HPDE6-E6E7 (cell line): Measurements from ENCODE around the gene KCNQ1.

Experiments used
- DNase-seq: peaks from one replicate; pipeline ENCODE4 v3.0.0; 2011; ENCODE audit warnings: missing footprints; ENCODE audit errors: extremely low spot score

KCNQ1 gene

DNA sequence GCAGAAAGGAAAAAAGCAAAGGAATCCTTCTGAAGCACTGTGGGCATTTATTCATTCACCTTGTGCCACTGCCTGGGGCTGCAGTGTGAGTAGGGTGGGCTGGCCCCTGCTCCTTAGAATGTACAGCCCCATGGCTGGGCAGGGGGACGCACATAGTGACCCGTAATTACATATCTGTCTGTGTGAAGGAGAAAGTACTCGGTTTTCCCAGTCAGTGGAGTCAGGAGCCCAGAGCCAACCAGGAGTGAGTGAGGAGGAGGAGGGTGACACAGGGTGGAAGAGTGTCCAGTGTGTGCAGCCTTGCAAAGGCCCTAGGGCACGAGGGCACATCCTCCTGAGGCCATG is 348.9 kb downstream of the KCNQ1 start:
- DNase-seq = no peak

DNA sequence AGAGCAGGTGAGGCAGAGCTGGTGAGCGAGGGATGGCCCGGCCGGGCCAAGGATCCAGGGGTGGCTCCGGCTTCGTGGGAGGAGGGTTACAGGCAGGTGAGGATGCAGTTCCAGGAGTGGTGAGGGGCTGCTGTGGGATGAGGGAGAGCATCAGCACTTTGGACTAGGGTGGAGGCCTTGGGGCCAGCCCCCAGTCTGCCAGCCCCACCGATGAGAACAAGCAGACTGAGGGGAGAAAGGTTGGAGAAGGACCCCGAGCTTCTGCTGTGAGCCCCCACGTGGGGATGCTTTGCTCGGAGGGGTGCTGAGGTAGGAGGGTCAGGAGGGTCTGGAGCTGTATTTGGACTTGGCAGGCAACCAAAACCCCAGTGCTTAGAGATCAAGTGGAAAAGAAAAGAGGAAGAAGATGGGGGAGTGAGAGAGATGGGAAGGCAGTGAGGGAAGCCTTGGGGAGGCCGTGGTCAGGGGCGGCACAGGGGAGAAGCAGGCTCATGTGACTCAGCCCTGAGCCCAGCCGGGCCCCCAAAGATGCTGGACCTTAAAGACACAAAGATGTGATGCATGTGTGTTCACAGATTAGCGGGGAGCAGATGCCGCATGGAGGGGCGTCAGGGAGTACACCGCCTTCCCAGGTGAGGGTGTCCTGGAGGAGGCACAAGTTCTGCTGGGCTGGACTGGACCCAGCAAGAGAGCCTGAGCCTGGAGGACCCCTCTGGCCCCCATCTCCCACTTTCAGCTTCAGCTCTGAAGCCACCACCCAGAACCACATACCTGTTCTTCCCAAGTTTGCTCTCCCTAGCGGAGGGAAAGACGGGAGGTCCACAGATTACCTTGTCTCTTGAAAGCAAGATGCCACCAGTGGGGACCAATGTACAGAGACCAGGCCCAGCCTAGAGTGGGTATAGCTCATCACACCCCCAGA is 349.5 kb downstream of the KCNQ1 start:
- no peak for DNase-seq

DNA sequence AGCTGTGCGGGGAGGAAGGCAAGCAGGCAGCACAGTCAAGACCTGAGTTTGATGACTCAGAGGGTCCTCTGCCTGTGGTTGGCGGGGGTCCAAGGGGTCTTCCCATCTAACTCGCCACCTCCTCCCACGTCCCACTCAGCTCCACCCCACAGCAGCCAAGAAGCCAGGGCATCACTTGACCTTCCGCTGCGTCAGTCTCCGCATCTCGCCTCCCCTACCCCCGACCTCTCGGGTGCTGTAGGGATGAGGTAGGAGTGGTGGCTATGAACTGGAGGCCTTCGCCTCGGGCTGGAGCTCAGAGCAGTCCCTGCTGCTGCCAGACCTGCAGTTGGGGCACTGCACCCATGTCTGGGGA is 350.1 kb downstream of the KCNQ1 start:
- DNase-seq = no peak

DNA sequence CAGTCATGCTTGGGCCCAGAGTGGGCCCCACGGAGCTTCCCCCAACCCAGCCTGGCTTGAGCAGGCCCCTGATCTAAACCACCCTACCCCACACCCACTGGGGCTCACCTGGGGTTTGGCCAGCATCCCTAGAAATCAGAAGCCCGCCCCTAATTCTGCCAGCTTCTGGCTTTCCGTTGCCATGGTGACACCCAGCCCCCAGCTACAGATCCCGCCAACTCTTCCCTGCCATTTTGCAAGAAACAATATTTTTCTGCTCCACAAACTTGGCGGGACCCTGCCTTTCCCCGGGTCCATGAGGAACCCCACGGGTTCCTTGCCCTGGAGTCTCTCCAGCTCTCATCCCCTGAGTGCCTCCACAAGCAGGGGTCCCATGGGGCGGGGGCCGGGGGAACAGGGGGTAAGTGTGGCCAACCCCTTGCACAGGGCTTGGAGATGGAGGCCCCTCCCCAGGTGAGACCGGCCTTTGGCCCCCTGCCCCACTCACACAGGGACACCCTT is 350.7 kb downstream of the KCNQ1 start:
- no peak for DNase-seq

DNA sequence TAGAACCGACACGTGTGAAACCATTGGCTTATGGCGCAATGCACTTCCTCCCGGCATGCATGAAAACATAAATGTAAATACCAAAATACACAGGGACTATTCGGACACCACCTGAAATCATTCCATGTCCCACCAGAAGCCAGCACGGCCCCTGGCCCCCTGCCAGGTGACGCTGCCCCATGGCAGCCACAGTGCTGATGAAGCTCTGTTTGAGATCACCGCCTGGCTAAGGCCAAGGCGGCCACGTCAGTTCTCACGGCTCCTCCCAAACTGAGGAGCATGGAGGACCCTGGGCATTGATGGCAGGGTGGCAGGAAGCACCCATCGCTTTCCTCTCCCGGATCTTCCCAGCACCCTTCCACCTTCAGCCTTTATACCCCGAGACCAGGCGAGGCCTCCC is 351.3 kb downstream of the KCNQ1 start:
- DNase-seq = no peak

DNA sequence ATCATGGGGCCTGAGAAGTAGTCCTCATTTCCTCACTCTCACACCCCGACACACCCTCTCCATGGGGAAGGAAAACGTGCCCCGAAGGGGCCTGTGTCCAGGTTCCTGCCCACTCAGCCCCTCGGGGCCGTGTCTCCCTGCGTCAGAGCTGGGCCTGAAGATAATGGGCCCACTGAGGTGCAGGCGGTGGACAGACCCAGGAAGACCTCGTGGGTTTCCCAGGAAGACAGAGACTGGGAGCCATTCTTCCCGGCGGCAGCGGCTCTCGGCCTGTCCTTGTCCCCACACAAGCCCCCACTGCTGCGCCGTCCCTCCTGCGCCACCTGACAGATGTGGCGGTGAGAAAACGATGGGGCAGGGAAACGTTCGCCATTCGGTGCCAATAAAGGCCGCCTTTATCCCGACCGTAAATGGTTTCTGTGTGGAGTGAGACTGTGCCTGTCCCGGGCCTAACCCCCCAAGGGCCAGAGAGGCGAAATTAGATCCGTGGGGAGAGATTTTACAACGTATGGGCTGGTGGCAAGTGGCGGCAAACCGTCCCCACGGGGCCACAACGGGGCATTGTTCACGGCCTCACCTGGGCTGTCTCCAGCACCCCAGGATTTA is 351.8 kb downstream of the KCNQ1 start:
- DNase-seq = no peak

DNA sequence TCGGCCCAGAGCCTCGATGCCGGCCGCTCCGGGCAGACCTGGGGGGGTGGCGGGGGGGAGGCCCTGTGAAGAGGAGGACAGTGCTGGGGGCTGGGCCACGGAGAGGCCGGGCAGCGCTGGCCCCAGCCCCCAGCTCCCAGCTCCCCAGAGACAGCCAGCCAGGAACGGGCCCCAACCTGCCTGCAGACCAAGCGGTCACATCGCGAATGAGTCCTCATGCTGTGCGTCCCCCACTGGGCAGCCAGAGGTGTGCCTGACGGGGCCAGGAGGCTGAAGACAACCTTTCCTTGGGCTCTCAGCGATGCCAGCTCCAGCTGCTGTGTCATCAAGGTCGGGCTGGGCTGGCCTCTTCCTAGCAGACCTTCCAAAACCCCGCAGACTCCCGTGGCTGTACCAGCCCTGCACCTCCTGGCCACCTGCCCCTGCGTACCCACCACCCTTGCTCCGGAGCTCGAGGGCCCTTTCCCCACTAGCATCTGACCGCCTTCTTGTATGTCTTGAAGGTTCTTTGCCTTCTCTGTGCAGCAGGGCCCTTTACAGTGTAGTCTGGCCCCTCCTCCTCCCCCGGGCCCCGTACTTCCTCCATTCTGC is 352.4 kb downstream of the KCNQ1 start:
- no peak for DNase-seq

DNA sequence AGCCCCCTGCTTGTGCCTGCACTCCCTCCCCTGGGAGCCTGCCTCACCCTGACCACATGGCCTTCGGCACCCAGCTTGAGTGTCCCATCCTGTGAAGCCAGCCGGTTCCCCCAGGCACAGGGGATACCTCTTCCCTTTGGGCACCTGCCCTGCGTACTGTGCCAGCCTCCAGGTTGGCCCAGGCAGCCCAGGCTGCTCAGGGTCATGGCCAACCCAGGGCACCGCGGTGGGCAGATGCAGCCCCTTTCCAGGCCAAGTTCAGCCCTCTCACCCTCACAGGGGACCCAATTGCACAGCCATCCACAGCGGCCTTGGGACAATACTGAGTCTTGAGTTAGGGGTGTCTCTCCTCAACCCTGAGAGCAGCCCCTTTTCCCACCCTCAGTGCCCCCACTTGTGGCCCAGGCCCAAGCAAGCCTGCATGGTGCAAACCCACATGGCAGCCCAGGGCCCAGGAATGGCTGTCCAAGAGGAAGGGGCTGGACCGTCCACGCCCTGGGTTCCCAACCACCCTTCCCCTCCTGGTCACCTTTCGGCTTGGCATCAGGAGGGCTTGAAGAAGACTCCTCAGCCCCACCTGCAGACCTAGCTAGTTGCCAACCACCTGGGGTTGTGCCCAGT is 353.0 kb downstream of the KCNQ1 start:
- DNase-seq = no peak

DNA sequence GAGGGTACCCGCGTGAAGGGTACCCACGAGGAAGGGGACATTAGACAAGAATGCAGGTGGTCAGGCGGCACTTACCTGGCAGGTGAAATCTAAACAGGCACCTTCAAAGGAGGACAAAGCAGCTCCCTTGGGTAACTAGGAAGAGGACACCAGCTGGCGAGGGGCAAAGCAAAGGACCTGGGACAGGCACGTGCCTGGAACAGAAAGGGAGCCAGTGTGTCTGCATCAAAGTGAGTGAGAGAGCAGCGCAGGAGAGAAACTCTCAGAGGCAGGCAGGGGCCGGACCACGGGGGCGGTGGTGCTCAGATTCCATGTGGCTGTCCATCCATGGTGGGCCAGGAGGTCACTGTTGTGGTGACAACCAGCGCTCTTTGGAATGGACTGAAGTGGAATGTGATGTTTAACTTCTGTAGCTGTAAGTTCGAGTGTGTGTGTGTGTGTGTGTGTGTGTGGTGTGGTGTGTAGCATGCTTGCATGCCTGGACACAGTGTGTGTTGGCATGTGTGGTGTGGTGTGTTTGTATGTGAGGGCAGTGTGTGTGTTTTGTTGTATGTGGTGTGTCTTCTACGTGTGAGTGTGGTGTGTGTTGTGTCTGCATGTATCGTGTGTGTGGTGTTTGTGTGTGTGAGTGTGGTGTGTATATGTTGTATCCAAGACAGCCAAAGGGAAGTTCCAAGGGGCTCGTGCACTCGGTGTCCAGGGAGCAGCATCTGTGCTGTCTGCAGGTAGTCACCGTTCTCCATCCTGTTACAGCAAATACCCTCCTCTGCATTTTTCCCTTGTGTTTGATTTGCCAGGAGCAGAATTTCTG is 354.3 kb downstream of the KCNQ1 start:
- DNase-seq = no peak

DNA sequence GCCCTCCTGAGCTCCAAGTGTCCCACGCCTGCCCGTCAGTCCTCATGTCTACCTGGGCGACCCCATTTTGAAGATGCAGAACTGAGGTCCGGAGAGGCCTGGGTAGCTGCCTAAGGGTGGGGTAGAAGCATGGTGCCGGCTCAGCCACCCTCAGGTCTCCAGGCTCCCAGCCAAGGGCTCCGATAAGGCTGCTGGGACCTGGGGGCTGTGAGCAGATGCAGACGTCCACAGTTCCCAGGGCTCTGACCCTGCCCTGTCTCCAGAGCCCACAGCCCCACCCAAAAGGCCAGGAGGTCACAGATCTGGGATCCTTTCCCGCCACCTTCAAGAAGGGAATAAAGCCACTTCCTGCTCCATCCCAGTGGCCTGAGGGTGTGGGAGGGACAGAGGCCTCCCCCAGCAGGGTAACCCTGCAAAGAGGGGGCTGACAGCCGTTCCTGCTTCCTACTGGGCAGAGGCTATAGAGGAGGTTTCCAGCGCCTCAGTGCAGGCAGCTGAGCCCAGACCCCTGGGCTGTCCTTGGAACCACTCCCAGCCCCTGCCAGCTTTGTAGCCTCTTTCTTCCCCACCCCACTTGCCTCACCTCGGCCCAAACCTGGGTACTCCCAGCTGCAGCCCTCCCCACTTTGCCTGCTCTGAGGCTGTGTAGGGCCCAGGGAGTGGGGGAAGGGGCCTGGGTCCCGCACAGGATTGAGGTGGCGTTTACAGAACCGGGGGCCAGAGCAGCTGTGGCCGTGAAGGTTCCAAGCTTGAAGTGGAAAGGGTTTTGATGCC is 355.3 kb downstream of the KCNQ1 start:
- DNase-seq = no peak

DNA sequence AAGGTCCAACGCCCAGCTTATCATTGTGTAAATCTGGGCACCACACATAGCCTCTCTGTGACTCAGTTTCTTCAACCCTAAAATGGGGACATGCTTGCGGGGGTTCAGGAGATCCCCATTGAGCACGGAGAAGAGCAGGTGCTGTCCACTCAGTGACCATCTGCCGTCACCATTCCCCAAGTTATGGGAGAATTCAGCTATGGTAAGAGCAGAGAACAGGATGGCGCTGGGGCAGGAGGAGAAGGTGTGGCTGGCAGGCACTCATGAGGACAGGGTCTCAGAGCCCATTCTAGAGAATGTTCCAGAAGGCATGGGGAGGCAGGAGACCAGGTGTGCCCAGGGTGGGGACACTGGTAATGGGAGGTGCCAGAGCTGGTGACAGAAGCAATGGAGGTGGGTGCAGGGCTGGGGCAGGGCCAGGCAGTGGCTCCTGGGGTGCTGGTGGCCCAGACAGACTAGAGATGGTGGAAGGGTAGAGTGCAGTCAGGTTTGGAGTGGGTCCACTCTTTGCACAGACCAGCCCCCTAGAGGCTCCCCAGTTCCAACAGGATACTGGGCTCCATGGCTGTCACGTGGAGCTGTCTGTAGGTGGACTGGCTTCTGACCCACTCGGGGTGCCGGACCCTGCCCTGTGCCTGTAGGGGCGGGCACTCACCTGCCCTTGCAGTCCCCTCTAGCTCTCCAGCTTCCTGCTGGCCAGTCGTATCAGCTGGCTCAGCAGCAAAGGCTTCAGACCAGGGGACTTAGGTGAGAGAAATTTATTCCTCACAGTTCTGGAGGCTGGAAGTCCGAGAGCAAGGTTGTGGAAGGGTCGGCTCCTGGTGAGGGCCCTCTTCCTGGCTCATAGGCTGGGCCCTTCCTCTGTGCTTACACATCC is 356.1 kb downstream of the KCNQ1 start:
- DNase-seq = no peak

DNA sequence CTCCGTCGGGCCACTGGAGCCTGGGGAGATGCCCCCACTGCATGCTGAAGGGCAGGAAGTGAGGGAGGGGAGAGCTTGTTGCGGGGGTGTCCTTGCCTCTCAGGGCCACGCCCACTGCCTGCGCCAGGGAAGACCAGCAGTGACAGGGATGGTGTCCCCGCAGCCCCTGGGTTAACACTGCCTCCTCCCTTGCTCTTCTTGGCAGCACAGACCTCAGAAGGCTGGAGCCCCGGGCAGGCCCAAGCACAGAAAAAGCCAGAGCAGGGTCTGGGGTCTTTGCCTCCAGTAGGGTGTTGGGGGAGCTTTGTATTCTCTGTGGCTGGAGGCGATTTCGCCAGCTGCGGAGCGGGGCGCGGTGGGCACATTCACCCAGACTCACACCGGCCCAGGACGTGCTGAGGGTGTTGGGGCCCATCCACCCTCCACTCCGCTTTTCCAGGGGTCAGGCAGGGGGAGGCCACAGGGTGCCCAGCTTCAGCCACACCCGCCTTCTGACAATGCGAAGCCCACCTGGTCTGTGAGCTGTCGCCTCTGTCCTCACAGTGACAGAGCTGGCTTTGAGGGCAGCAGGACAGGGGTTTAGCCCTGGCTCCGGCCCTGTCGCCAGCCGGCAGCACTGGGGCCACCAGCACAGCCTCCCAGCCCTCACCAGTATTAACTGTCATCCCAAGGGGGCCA is 357.0 kb downstream of the KCNQ1 start:
- no peak for DNase-seq

DNA sequence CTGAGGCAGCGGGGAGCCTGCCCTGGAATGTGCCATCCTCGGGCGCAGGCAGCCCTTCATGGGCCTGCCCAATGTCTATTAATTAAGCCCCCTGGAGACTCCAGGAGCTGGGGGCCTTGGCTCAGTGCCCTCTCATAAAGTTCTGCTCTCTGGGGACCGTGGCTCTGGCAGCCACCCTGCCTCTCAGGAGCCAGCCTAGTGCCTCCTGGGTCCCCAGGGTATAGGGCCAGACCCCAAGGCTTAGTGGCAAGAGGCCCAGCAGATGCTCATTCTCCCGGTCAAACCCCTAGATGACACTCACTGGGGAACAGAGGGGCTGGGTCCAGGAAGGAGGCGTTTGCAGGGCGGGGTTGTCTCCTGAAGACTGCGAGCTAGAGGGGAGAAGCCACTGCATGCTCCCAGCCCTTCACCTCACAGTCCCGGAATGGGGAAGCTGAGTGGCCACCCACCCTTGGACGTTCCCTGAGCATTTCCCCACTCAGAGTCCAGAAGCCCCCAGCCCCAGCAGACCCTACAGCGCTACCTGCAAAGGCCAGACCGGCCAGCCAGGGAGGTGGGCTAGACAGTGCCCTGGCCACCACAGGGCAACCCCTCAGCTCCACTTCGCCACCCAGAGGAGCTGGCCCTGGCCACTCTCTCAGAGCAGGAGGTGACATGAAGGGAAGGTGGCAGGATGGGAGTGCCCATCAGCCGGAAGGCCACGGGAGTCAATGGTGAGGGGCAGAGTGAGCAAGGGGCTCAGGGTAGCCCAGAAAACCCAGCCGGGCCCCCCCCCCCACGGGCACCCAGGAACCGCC is 357.8 kb downstream of the KCNQ1 start:
- DNase-seq = no peak

DNA sequence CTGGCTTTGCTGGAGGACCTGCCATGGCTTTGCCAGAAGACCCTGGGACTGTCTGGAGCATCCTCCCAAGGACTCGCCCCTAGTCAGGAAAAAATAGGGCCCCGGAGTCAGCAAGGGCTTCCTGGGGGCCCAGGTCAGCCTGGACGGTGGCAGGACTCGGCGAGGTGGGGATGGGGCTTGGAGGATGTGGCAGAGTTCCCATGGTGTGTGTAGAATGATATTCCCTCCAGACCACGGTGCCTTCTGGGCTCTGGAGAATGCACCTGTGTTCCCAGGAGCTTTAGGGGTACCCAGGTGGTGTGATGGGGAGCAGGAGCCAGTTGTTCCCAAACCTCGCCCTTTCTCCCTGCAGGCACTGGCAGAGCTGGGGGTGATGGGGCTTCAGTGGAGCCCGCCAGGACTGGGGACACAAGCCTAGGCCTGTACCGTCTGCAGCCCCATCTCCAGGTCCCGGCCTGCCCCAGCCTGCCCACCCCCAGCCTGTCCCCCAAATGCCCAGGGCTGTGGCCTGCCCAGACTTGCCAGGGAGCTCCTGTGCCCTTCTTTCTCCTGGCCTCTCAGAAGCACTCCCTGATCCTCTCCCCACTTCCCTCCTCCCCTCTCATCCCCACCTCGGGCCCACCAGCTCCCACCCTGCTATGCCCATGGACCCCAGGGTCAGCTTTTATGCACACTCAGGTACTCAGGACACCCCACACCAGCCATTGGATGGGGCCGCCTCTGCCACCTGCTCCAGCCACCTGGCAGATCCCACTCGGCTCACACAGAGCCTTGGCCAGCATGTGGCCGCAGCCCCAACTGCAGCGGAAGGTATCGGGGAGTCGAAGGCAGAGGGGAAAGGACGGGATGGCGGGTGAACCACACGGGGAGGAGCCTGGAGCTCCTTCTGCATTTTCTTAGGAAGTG is 358.6 kb downstream of the KCNQ1 start:
- no peak for DNase-seq

DNA sequence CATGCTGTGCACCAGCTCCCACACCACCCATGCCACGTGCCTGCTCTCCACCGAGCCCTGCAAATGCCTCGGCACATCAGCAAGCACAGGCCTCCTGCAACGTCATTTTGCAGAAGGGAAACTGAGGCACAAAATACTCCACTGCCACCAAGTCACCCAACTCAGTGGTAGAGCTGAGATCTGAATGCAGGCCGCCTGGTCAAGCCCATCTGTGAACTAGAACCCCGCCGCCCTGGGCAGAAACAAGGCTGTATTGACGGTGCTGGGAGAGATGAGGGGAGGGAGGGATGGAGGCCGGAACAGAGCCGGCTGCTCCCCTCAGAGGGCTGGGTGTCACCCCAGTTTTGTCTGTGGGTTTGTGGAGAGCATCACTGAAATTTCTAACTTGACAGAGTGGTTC is 359.4 kb downstream of the KCNQ1 start:
- no peak for DNase-seq

DNA sequence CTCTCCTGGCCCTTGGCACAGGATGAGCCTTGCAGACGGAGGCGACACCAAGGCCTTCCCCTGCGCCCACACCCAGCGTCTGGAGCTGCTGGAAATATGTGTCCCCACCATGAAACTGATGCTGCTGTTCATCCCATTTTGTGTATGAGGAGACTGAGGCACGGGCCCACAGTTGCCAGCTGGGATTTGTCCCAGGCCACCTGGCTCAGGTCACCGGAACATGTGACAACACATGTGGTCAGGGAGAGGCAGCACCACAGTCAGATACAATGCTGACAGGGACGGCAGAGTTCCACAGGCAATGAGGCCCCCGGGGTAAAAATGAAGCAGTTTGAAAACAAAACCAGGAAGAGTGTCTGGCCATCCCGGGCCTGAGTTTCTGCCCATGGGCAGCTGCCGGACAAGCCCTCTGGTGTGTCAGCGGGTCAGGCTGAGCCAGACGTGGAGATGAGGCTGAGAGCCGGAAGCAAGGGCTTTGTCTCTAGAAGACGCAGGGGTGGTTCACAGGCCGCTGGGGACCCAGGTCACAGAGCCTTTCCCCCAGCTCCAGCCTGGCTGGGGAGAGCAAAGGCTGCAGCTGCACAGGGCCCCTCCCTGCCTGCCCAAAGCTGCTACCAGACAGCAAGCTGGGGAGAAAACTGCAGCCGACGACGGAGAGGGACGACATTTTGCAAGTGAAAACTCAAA is 360.0 kb downstream of the KCNQ1 start:
- no peak for DNase-seq
